ENCODE data around the gene CMSS1.

GRCh38 chr3:100158918-100159330, 341.3 kb downstream of the CMSS1 start:
- TF ChIP-seq, protein P1, sequence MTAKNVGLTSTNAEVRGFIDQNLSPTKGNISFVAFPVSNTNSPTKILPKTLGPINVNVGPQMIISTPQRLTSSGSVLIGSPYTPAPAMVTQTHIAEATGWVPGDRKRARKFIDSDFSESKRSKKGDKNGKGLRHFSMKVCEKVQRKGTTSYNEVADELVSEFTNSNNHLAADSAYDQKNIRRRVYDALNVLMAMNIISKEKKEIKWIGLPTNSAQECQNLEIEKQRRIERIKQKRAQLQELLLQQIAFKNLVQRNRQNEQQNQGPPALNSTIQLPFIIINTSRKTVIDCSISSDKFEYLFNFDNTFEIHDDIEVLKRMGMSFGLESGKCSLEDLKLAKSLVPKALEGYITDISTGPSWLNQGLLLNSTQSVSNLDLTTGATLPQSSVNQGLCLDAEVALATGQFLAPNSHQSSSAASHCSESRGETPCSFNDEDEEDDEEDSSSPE (CRISPR knock-in tag; IDR thresholded peaks at IDR 0.05) = no peak
- TF ChIP-seq ZNF747 (CRISPR knock-in tag; IDR thresholded peaks at IDR 0.05; ENCODE audit: borderline replicate concordance) (no peak), HOMEZ (CRISPR knock-in tag; IDR thresholded peaks at IDR 0.05; ENCODE audit: low read depth) (no peak), EZH2 (conservative IDR thresholded peaks at IDR 0.05; ENCODE audit: low read depth, low read length) (no peak)

Measured in HepG2 (cell line).